Adipose tissue (tissue), 3 donors: ENCODE measurements around the gene PAK6. TPM values are rescaled to one million over a fixed set of nuclear protein-coding genes. Genes with fewer than 3 reads are reported as not detected.

Experiments
- H3K27ac ChIP-seq: one replicate; pipeline ENCODE4 v1.5.1; 2013; ENCODE audit warnings: low read depth, low read length
- WGBS, 3 donors: extraction: QIAGEN DNeasy Blood & Tissue Kit; methylation state at CpG; one replicate each; pipeline ENCODE4 v1.1.7; 2013; 5-methylcytosine and 5-hydroxymethylcytosine counted together
- polyA plus RNA-seq, 3 donors: library from polyadenylated mRNA; stranded (reverse); fragments of 200-250 nt; gene quantifications; one replicate each; pipeline ENCODE4 v1.2.3, GENCODE V29; 2013
- donor health status: healthy with polysubstance abuse.
- donor health status: Bipolar disorder and iron deficiency.
- donor health status: healthy.

PAK6 gene
- polyA plus RNA-seq, 3 donors = 0.11 to 5.2 (median 0.43) TPM

GRCh38 chr15:40297356-40297755 lies 58.5 kb downstream of the PAK6 start:
- 93 to 96% (median 94%) methylated on average over 10 of the region's 10 CpGs for WGBS, 3 donors
- H3K27ac ChIP-seq = no peak overlapping the region

GRCh38 chr15:40298216-40298935 lies 59.5 kb downstream of the PAK6 start:
- no peak overlapping the region for H3K27ac ChIP-seq
- WGBS, 3 donors = 90 to 97% (median 94%) methylated on average over 17 of the region's 17 CpGs

GRCh38 chr15:40300367-40300766 lies 61.5 kb downstream of the PAK6 start:
- 96 to 100% (median 99%) methylated on average over 2 of the region's 2 CpGs for WGBS, 3 donors
- no peak overlapping the region for H3K27ac ChIP-seq

- H3K27ac ChIP-seq = no peak overlapping the region
- 97 to 98% (median 97%) methylated on average over 2 of the region's 2 CpGs for WGBS, 3 donors
Observed at GRCh38 chr15:40300771-40301170, 61.9 kb downstream of the PAK6 start.

GRCh38 chr15:40301467-40302179 lies 62.8 kb downstream of the PAK6 start:
- H3K27ac ChIP-seq = no peak overlapping the region
- WGBS, 3 donors = 44 to 59% (median 48%) methylated on average over 12 of the region's 12 CpGs

DNA sequence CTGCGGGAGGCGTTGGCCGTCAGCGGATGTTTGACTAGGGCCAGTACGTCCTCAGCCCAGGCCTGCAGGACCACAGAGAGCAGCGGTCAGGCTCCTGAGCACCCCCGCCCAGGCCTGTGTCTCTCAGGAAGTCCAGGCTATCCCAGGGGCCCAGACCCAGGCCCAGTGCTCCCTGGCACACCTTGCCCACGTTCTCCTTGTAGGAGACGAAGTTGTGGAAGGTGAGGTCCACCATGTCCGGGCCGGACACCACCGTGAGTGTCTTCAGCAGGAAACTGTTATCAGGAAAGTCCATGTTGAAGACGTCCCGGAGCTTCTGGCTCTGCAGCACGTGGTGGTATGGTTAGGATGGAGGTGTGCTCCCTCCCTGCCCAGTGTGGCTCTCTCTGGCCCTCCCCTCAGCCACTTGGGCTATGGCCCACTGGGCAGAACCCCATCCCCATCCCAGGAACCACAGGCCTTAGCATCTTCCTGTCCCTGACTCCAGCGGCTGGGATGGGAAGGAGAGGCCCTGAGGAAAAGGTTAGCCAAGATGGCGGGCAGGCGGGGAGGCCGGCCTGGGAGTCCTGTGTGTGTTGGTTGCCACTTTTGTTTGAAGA lies 63.5 kb downstream of the PAK6 start:
- WGBS, 3 donors = 90 to 92% (median 92%) methylated on average over 19 of the region's 19 CpGs
- H3K27ac ChIP-seq = no peak overlapping the region

DNA sequence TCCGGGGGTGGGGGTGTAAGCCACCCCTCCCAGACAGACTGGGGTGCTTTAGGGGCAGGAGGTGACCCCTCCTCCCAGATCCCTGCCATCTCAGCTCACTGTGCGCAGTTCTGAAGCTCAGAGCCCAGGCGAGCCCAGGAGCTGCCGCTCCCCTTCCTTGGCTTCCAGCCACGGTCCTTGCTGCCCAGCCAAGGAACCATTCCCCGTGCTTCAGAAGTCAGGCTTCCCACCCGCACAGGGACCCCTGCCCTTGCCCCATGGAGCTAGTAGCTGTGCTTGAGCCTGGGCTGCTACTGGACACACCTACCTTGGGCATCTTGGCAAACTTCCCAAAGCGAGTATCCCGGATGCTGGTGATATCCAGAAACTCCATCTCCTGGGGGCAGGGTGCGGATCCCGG lies 64.1 kb downstream of the PAK6 start:
- H3K27ac ChIP-seq = no peak overlapping the region
- WGBS, 3 donors = 59 to 74% (median 62%) methylated on average over 11 of the region's 11 CpGs

DNA sequence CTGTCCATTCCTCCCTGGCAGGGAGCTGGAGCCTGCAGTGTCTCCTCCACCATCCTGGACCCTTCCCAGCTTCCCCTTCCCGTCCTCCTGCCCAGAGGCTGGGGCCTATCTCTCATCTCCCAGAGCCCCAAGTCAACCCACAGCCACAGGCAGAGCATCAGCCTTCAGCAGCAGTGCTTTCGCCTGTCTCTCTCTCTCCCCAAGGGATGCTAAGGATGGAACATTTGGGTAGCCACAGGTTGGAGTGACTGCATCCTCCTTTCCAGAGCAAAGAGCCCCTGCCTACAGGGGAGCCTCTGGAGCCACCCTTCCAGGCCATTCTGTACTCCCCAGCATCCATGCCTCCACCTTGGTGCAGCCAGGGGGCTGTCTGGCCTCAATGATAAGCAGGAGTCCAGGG lies 64.7 kb downstream of the PAK6 start:
- H3K27ac ChIP-seq = no peak overlapping the region
- 77 to 88% (median 84%) methylated on average over 2 of the region's 2 CpGs for WGBS, 3 donors

DNA sequence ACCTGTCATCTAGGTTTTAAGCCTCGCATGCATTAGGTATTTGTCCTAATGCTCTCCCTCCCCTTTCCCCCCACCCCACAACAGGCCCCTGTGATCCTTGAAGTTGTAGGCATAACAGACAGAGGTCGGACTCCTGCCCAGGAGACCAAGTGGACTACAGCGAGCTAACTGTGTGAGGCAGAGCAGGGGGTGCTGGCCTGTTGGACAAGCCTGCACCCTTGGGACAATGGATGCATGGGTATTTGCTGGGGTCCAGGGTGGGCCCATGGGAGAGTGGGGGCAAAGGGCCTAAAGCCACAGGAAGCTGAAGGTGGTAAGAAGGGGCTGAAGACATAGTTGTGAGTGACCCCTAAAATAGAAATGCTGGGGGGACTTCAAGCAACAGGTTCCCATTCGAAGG lies 66.4 kb downstream of the PAK6 start:
- 92 to 96% (median 92%) methylated on average over 4 of the region's 4 CpGs for WGBS, 3 donors
- H3K27ac ChIP-seq = no peak overlapping the region

DNA sequence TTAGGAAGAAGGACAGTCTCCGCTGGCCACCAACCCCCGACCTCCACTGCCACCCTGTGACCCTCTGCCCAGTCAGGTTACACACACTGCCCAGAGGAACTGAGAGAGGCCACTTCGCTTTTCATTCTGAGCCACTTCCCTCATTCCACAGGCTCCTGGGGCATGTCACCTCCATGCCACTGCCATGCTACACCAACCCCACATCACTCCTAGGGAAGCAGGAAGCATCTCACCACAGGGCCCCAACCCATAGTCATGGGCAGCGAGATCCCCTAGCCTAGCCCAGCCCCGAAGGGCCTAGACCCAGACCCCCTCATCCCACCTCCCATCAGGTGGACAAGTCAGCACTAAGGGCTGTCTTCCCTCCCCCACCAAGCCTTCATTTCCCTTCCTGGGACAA lies 67.5 kb downstream of the PAK6 start:
- 51 to 91% (median 55%) methylated on average over 5 of the region's 5 CpGs for WGBS, 3 donors
- H3K27ac ChIP-seq = no peak overlapping the region

GRCh38 chr15:40306908-40307307 lies 68.0 kb downstream of the PAK6 start:
- 53 to 85% (median 66%) methylated on average over 7 of the region's 7 CpGs for WGBS, 3 donors
- H3K27ac ChIP-seq = no peak overlapping the region

GRCh38 chr15:40307421-40308211 lies 68.8 kb downstream of the PAK6 start, which contains the start of gene PLCB2:
Gene PLCB2, minus strand, starts transcription at chr15:40307935. Its CDS starts 263 bp downstream, at chr15:40307672.
- H3K27ac ChIP-seq = no peak within 1 kb of the TSS
- 29 to 58% (median 32%) methylated on average over 15 of the region's 15 CpGs for WGBS, 3 donors

GRCh38 chr15:40309344-40309862 lies 70.5 kb downstream of the PAK6 start:
- WGBS, 3 donors = 52 to 88% (median 70%) methylated on average over 8 of the region's 8 CpGs
- H3K27ac ChIP-seq = no peak overlapping the region

DNA sequence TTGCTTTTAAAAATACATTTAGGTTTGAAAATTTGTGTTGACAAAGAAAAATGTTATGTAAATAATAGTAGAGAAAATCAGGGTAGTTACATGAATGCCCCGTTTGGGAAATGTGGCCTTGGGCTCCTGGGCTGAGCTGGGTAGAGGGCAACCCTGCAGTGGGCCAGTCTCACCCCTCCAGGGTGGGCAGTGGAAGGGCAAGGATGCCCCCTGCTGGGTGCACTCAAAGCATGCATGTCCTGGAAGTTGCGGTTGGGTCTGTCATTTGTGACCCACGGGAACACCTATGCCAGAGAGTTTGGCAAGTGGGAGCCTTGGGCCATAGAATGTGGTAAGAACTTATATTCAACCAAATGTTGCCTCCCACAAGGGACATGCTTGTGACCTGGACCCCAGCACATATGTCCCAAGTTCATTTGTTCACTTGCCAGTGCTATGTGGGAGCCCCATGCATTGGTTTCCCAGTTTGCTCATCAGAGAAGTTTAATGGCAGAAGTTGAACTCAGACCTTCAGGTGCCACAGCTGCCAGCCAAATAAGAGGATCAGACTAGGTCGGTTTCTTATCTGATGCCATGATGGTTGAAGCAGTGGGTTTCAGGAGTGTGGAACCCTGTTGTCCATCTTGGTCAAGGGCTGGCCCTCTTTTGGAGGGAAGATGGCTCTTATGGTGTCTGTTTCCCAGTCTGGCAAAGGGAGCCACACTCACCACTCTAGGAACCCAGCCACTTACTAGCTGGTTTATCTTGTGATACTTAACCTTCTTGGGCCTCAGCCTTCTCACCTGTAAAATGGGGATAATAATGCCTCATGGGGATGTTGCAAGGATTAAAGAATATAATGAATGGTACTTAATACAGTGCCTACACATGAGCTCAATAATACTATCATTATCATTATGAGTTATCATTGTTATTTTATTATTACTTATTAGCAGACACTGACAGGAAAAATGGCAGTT lies 71.4 kb downstream of the PAK6 start:
- 12 to 18% (median 16%) methylated on average over 4 of the region's 4 CpGs for WGBS, 3 donors

DNA sequence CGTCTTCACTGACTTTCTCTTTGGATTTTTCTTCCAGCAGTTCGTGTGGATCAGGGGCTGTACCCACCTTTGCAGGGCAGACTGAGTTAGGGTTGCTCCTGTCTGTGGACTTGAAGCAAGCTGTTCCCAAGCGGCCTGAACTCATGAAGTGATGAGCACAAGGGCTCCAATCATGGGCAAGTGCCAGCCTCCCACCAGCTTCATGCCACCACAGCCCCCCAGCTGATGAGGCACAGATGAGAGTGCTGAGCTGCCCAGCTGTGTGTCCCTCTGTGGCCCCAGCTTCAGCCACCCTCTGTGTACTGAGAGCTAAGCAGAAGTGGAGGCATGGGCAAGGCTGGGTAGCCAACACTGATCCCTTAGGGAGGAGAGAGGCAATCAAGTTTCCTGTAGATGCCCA lies 72.1 kb downstream of the PAK6 start:
- 67 to 71% (median 71%) methylated on average over 3 of the region's 3 CpGs for WGBS, 3 donors
- H3K27ac ChIP-seq = no peak overlapping the region

More for the DNA sequence above, 71.4 kb downstream of the PAK6 start:
- H3K27ac ChIP-seq = no peak overlapping the region

- 82 to 89% (median 86%) methylated on average over 10 of the region's 10 CpGs for WGBS, 3 donors
Observed at GRCh38 chr15:40312370-40313158, 73.7 kb downstream of the PAK6 start.

More at GRCh38 chr15:40312370-40313158, 73.7 kb downstream of the PAK6 start:
- H3K27ac ChIP-seq = no peak overlapping the region
